Ureter (tissue), 1 donor: Measurements from ENCODE around the gene FMO2. TPM values are rescaled to one million over a fixed set of nuclear protein-coding genes. Genes with fewer than 3 reads are reported as not detected.

Source experiments
- DNase-seq: peaks from one replicate; pipeline ENCODE4 v3.0.0-alpha.2; 2020; ENCODE audit warnings: low spot score
- total RNA-seq: library from RNA; stranded (reverse); gene quantifications from one replicate; pipeline ENCODE4 v1.2.4, GENCODE V29; 2023
- donor health status: DM: yes; HTN: yes; CAD: no.

FMO2 gene
- total RNA-seq, 1 donor from 2014 or later: 6.7 TPM

GRCh38 chr1:171256940-171257606 is 72.0 kb downstream of the FMO2 start:
- DNase-seq: no peak

DNA sequence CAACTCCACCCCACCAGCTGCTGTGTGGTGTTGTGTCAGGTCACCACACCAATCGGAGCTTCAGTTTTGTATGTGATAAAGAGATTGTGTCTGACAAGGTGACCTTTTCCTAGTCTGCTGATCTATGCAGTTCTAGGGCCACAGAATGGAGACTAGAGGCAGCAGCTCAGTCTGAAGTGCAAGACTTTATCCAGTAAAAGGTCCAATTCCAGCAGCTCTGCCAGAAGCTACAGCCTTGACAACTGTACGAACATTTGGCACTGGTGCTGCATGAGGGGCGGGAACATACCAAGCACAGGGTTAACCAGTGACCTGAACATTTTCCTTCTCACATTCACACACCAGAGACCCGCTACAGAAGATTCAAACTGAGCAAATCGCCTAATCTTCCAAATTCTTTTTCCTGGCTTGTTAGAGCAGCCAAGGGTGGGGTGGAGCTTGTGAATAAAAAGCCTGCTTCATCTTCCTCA is 72.5 kb downstream of the FMO2 start:
- DNase-seq: no peak

- no peak for DNase-seq
Observed at GRCh38 chr1:171258429-171258828, 73.3 kb downstream of the FMO2 start.

- no peak for DNase-seq
Observed at GRCh38 chr1:171258943-171259342, 73.8 kb downstream of the FMO2 start.

Other genes starting within 250 kb of the FMO2 start
- not detected for gene MROH9, start 249.8 kb upstream of the FMO2 start, total RNA-seq
- gene FMO3, start 94.4 kb upstream of the FMO2 start, total RNA-seq: 0.65 TPM
- 0.18 TPM for gene FMO1, start 63.2 kb downstream of the FMO2 start, total RNA-seq
- gene FMO4, start 128.9 kb downstream of the FMO2 start, total RNA-seq: 5.1 TPM